Activated naive CD4-positive, alpha-beta T cell (primary cell): ENCODE measurements around the gene MAGEB4.

Source experiments
- DNase-seq, 4 experiments: peaks; one replicate each; lab custom pipeline; 2025; lab: John Stamatoyannopoulos, UW

The MAGEB4 gene

DNA sequence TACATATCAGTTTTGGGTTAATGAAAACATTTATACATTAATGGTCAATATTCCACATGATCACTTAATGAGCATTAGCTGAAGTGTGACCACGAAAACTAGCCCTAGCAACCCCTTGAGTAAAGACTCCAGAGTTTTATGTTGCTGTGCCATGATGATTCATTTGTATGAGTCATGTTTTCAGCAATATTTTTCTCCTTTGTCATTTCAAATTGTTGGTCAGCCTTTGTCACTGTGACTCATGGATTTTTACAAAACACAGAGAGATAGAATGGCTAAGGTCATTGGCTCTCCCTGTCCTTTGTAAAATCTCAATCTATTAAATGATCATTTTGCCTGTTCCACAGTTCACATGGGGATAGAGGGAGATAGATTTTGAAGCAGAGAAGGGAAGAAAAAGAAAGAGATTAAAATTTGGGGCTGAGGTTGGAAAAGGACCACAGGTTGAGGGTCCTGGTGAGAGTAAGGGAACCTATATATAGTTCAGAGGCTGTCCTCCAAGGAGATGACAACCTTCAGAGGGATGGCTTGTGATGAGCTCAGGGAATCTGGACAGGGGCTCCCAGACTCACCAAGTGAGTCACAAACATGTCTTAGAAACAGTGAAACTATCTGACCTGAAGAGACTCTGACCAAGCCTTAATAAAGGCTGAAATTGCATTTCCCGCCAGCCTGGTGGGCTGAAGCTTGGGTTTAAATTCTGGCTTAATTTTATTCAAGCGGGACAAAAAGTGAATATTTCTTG lies 41.8 kb downstream of the MAGEB4 start:
- no peak for DNase-seq
